ENCODE results near the gene GRAMD1B.

Gene GRAMD1B

DNA sequence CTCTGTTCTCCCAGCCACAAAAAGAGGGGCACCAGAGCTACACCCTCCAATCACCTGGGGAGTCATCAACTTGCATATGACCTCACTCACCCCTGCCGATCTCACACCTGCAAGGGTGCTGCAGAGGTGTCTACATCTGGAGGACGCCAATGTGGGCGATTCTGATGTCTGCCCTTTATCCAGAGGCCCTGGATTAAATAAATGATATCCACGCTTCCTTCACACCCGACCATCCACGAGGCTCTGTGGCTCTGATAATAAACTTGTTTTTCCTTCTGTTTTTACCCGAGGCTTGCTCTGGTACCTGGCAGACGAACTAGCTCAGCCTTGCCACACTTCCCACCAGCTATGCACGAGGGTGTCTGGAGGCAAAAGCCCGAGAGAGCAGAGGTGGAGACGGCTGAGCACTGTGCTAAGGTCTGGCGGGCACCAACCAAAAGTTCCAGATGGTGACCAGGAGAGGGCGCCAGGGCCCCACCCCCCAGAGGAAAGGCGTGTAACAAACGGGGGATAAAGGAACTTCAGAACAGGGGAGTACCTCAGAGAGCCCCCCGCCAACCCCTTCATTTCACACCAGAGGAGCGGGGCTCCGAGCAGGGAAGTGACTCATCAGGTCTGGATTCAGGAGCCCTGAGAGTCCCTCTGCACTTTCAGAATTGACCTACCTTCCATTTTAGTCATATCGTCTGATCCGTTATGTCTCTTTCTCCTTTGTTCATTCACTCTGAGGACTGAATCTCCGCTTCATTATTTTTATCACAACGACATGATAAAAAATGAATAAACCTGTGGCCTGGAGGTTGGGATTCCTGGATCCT is 210.8 kb downstream of the GRAMD1B start:
- Histone ChIP-seq H3K4me3 (ENCODE audit: low read depth in 1 of 5, low read length in 5 of 5) (no peak overlapping the region), H3K9ac (ENCODE audit: low read length in 5 of 5) (no peak overlapping the region), H3K9me3 (ENCODE audit: control insufficient read depth in 5 of 5, low read length in 5 of 5) (no peaks in the 10 kb centered on the region), H3K4me1 (ENCODE audit: control insufficient read depth in 5 of 5, insufficient read depth in 5 of 5, low read length in 5 of 5) (peaks cover 0 to 3% (median 0%) of the 10 kb centered on the region in 5 donors), H3K27ac (ENCODE audit: low read depth, low read length) (no peak overlapping the region), H3K27me3 (ENCODE audit: control insufficient read depth in 5 of 5, insufficient read depth in 4 of 5, low read length in 5 of 5) (peaks cover 0 to 16% (median 4%) of the 10 kb centered on the region in 5 donors), H3K36me3 (ENCODE audit: control insufficient read depth in 5 of 5, insufficient read depth in 5 of 5, low read length in 5 of 5) (no peaks in the 10 kb centered on the region)

GRCh38 chr11:123641495-123641840 is 211.4 kb downstream of the GRAMD1B start:
- Histone ChIP-seq H3K9ac (ENCODE audit: low read length in 5 of 5) (no peak overlapping the region), H3K36me3 (ENCODE audit: control insufficient read depth in 5 of 5, insufficient read depth in 5 of 5, low read length in 5 of 5) (no peaks in the 10 kb centered on the region), H3K4me1 (ENCODE audit: control insufficient read depth in 5 of 5, insufficient read depth in 5 of 5, low read length in 5 of 5) (peaks cover 0 to 3% (median 0%) of the 10 kb centered on the region in 5 donors), H3K4me3 (ENCODE audit: low read depth in 1 of 5, low read length in 5 of 5) (no peak overlapping the region), H3K27ac (ENCODE audit: low read depth, low read length) (no peak overlapping the region), H3K9me3 (ENCODE audit: control insufficient read depth in 5 of 5, low read length in 5 of 5) (no peaks in the 10 kb centered on the region), H3K27me3 (ENCODE audit: control insufficient read depth in 5 of 5, insufficient read depth in 4 of 5, low read length in 5 of 5) (peaks cover 0 to 18% (median 7%) of the 10 kb centered on the region in 5 donors)

DNA sequence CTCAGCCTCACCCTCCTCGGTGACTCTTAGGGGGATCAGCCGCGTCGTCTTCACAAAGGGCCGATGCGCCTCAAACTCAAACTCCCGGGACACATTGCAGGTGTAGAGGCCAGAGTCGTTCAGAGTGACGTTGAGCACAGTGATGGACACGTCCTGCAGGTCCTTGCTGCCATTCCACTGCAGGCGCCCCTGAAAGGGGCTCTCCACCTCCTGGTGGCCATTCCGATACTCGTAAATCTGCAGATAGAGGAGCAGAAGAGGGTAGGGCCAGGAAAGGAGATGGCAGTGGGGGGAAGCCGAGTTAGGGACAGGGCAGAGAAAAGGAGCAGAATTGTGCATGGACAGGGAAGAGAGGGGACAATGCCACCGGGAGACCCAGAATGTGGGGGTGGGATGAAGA is 212.4 kb downstream of the GRAMD1B start:
- H3K4me3 ChIP-seq (ENCODE audit: low read depth in 1 of 5, low read length in 5 of 5), result no peak overlapping the region
- peaks cover 0 to 18% (median 7%) of the 10 kb centered on the region in 5 donors for H3K27me3 ChIP-seq (ENCODE audit: control insufficient read depth in 5 of 5, insufficient read depth in 4 of 5, low read length in 5 of 5)
- H3K4me1 ChIP-seq (ENCODE audit: control insufficient read depth in 5 of 5, insufficient read depth in 5 of 5, low read length in 5 of 5), result peaks cover 0 to 3% (median 0%) of the 10 kb centered on the region in 5 donors
- H3K27ac ChIP-seq (ENCODE audit: low read depth, low read length), result no peak overlapping the region
- no peak overlapping the region for H3K9ac ChIP-seq (ENCODE audit: low read length in 5 of 5)
- H3K9me3 ChIP-seq (ENCODE audit: control insufficient read depth in 5 of 5, low read length in 5 of 5), result no peaks in the 10 kb centered on the region
- no peaks in the 10 kb centered on the region for H3K36me3 ChIP-seq (ENCODE audit: control insufficient read depth in 5 of 5, insufficient read depth in 5 of 5, low read length in 5 of 5)

DNA sequence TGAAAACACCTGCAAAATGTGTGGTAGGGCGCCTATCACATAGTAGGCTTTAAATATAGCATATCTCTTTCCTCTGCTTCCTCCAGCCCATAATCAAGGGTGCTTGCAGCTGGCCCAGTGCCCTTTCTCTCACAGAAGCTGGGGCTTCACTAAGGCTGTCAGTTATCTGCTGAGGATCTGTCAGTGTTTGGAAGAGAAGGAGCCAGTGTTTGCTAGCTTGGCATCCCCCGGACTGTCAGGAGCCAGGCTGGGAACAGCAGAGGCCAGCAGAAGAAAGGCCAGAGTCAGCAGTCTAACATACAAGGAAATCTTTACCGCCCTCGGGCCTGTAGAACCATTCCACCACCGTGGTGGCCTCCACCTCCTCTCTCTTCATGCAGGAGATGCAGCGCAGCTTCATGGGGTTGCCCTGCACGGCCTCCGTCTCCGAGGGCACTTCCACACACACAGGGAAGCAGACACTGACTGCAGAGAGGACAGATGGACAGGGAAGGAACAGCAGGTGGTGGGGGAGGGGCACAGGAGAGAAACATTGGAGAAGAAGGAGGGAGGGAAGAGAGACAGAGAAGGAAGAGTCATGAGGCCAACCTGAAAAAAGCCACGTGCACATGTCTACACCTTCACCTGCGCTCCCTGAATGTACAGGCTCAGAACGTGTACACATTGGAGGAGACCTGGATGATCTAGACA is 215.4 kb downstream of the GRAMD1B start:
- Histone ChIP-seq H3K9ac (ENCODE audit: low read length in 5 of 5) (no peak overlapping the region), H3K27me3 (ENCODE audit: control insufficient read depth in 5 of 5, insufficient read depth in 4 of 5, low read length in 5 of 5) (peaks cover 0 to 10% (median 8%) of the 10 kb centered on the region in 5 donors), H3K4me1 (ENCODE audit: control insufficient read depth in 5 of 5, insufficient read depth in 5 of 5, low read length in 5 of 5) (peaks cover 0 to 3% (median 0%) of the 10 kb centered on the region in 5 donors), H3K36me3 (ENCODE audit: control insufficient read depth in 5 of 5, insufficient read depth in 5 of 5, low read length in 5 of 5) (no peaks in the 10 kb centered on the region), H3K9me3 (ENCODE audit: control insufficient read depth in 5 of 5, low read length in 5 of 5) (no peaks in the 10 kb centered on the region), H3K4me3 (ENCODE audit: low read depth in 1 of 5, low read length in 5 of 5) (no peak overlapping the region), H3K27ac (ENCODE audit: low read depth, low read length) (no peak overlapping the region)

- H3K9me3 ChIP-seq (ENCODE audit: control insufficient read depth in 5 of 5, low read length in 5 of 5), result no peaks in the 10 kb centered on the region
- no peak overlapping the region for H3K9ac ChIP-seq (ENCODE audit: low read length in 5 of 5)
- H3K4me3 ChIP-seq (ENCODE audit: low read depth in 1 of 5, low read length in 5 of 5), result no peak overlapping the region
- H3K27me3 ChIP-seq (ENCODE audit: control insufficient read depth in 5 of 5, insufficient read depth in 4 of 5, low read length in 5 of 5), result peaks cover 4 to 22% (median 8%) of the 10 kb centered on the region in 5 donors
- no peak overlapping the region for H3K27ac ChIP-seq (ENCODE audit: low read depth, low read length)
- H3K4me1 ChIP-seq (ENCODE audit: control insufficient read depth in 5 of 5, insufficient read depth in 5 of 5, low read length in 5 of 5), result peaks cover 0 to 21% (median 17%) of the 10 kb centered on the region in 5 donors
- no peaks in the 10 kb centered on the region for H3K36me3 ChIP-seq (ENCODE audit: control insufficient read depth in 5 of 5, insufficient read depth in 5 of 5, low read length in 5 of 5)
Observed at GRCh38 chr11:123650901-123651300, 220.8 kb downstream of the GRAMD1B start.

DNA sequence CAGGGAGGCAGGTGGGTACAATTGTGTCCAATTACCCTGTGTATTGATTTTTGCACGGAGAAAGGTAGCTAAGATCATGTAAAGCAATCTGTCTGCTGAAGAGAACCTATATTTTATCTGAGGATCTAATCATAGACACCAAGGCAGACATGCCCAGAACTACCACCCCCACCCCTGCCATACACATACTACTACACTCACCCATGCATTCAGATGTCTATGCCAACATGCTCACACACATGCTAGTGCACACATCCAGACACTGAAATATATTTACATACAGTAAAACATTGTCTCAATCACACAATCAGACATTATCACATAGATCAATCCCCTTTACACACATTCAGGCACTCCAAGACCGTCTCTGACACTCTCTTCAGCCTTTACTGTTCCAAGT is 222.5 kb downstream of the GRAMD1B start:
- Histone ChIP-seq H3K9me3 (ENCODE audit: control insufficient read depth in 5 of 5, low read length in 5 of 5) (no peaks in the 10 kb centered on the region), H3K4me1 (ENCODE audit: control insufficient read depth in 5 of 5, insufficient read depth in 5 of 5, low read length in 5 of 5) (peaks cover 0 to 21% (median 17%) of the 10 kb centered on the region in 5 donors), H3K4me3 (ENCODE audit: low read depth in 1 of 5, low read length in 5 of 5) (no peak overlapping the region), H3K9ac (ENCODE audit: low read length in 5 of 5) (no peak overlapping the region), H3K27me3 (ENCODE audit: control insufficient read depth in 5 of 5, insufficient read depth in 4 of 5, low read length in 5 of 5) (peaks cover 3 to 20% (median 6%) of the 10 kb centered on the region in 5 donors), H3K27ac (ENCODE audit: low read depth, low read length) (no peak overlapping the region), H3K36me3 (ENCODE audit: control insufficient read depth in 5 of 5, insufficient read depth in 5 of 5, low read length in 5 of 5) (no peaks in the 10 kb centered on the region)

- H3K36me3 ChIP-seq (ENCODE audit: control insufficient read depth in 5 of 5, insufficient read depth in 5 of 5, low read length in 5 of 5), result no peaks in the 10 kb centered on the region
- peaks cover 3 to 20% (median 6%) of the 10 kb centered on the region in 5 donors for H3K27me3 ChIP-seq (ENCODE audit: control insufficient read depth in 5 of 5, insufficient read depth in 4 of 5, low read length in 5 of 5)
- H3K4me3 ChIP-seq (ENCODE audit: low read depth in 1 of 5, low read length in 5 of 5), result peak overlapping the region in 4 of 5 donors; percentile 71 to 79 (median 75)
- H3K9me3 ChIP-seq (ENCODE audit: control insufficient read depth in 5 of 5, low read length in 5 of 5), result no peaks in the 10 kb centered on the region
- no peak overlapping the region for H3K9ac ChIP-seq (ENCODE audit: low read length in 5 of 5)
- H3K4me1 ChIP-seq (ENCODE audit: control insufficient read depth in 5 of 5, insufficient read depth in 5 of 5, low read length in 5 of 5), result peaks cover 0 to 21% (median 17%) of the 10 kb centered on the region in 5 donors
- no peak overlapping the region for H3K27ac ChIP-seq (ENCODE audit: low read depth, low read length)
Observed at GRCh38 chr11:123653483-123653826, 223.4 kb downstream of the GRAMD1B start.

- Histone ChIP-seq H3K9me3 (ENCODE audit: control insufficient read depth in 5 of 5, low read length in 5 of 5) (no peaks in the 10 kb centered on the region), H3K4me1 (ENCODE audit: control insufficient read depth in 5 of 5, insufficient read depth in 5 of 5, low read length in 5 of 5) (peaks cover 0 to 21% (median 17%) of the 10 kb centered on the region in 5 donors), H3K4me3 (ENCODE audit: low read depth in 1 of 5, low read length in 5 of 5) (peak overlapping the region; percentile 65 to 79 (median 75)), H3K36me3 (ENCODE audit: control insufficient read depth in 5 of 5, insufficient read depth in 5 of 5, low read length in 5 of 5) (no peaks in the 10 kb centered on the region), H3K27ac (ENCODE audit: low read depth, low read length) (no peak overlapping the region), H3K27me3 (ENCODE audit: control insufficient read depth in 5 of 5, insufficient read depth in 4 of 5, low read length in 5 of 5) (peaks cover 3 to 20% (median 6%) of the 10 kb centered on the region in 5 donors), H3K9ac (ENCODE audit: low read length in 5 of 5) (peak overlapping the region in 2 of 5 donors; percentile 43 to 44)
Observed at GRCh38 chr11:123653827-123654565, 223.9 kb downstream of the GRAMD1B start.

DNA sequence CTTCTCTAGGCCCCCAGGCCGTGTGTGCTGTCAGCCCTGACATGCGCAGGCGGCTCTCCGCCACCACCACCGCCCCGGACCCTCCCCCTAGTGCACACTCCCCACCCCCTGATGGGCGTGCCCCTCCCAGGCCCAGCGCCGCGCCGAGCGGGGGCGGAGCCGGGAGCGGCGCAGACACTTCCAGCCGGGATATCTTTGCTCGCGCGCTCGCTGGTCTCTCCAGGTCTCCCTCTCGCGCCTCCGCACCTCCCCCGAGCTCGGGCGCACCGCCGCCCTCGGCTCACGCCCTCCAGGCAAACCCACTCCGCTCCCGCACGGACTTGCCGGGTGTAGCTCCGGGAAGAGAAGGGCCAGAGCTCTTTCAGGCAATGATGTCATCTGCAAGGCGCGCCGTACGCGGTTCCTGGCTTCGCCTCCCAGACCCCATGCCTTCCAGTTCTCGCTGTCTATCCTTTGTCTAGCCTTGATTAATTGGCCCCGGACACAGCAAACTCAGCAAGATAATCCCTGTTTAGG is 224.6 kb downstream of the GRAMD1B start, which contains the start of gene SCN3B:
Gene SCN3B (minus strand): TSS at position 59 of the 516 bp plus-strand sequence. CDS start 823 bp downstream, outside the sequence.
- H3K36me3 ChIP-seq (ENCODE audit: control insufficient read depth in 5 of 5, insufficient read depth in 5 of 5, low read length in 5 of 5), result no peaks in the 10 kb centered on the region
- H3K4me3 ChIP-seq (ENCODE audit: low read depth in 1 of 5, low read length in 5 of 5), result peak within 1 kb of the TSS; percentile 65 to 79 (median 75)
- peak within 1 kb of the TSS in 2 of 5 donors; percentile 44 for H3K9ac ChIP-seq (ENCODE audit: low read length in 5 of 5)
- H3K27ac ChIP-seq (ENCODE audit: low read depth, low read length), result no peak within 1 kb of the TSS
- peaks cover 0 to 21% (median 17%) of the 10 kb centered on the region in 5 donors for H3K4me1 ChIP-seq (ENCODE audit: control insufficient read depth in 5 of 5, insufficient read depth in 5 of 5, low read length in 5 of 5)
- H3K27me3 ChIP-seq (ENCODE audit: control insufficient read depth in 5 of 5, insufficient read depth in 4 of 5, low read length in 5 of 5), result peaks cover 3 to 20% (median 6%) of the 10 kb centered on the region in 5 donors
- H3K9me3 ChIP-seq (ENCODE audit: control insufficient read depth in 5 of 5, low read length in 5 of 5), result no peaks in the 10 kb centered on the region

Measured in subcutaneous abdominal adipose tissue (tissue), 5 donors.